Activated naive CD4-positive, alpha-beta T cell treated with anti-CD3 and anti-CD28 coated beads, Interleukin-2, amount 50 U/mL, for 72 hours (primary cell): ENCODE measurements around the gene NOL11. TPM values are rescaled to one million over a fixed set of nuclear protein-coding genes. Genes with fewer than 3 reads are reported as not detected.

ENCODE experiments used
- ATAC-seq, 2 donors: fragments of 150-1000 bp; cut with Tn5 transposase; 2 replicates each; pipeline ENCODE4 v1.10.0; 2021; ENCODE audit warnings: mild to moderate bottlenecking in 2 of 2, moderate library complexity in 2 of 2
- DNase-seq, 2 donors: peaks; one replicate each; pipeline ENCODE4 v3.0.0; 2021 to 2022; ENCODE audit warnings: low spot score in 2 of 2
- H3K27ac Mint-ChIP-seq, 2 donors: one replicate each; pipeline ENCODE4 v1.8.0; 2022; ENCODE audit warnings: mild to moderate bottlenecking in 2 of 2, mixed read lengths in 2 of 2
- H3K36me3 Mint-ChIP-seq, 2 donors: one replicate each; pipeline ENCODE4 v1.8.0; 2022; ENCODE audit warnings: mixed read lengths in 2 of 2
- H3K9me3 Mint-ChIP-seq, 2 donors: one replicate each; pipeline ENCODE4 v1.8.0; 2022; ENCODE audit warnings: mixed read lengths in 2 of 2
- total RNA-seq, 2 donors: library from RNA; stranded (reverse); gene quantifications; one replicate each; pipeline ENCODE4 v1.2.3, GENCODE V29; 2022

Gene NOL11
- total RNA-seq: 10 to 100 TPM; 66.0 to 67.7 TPM

GRCh38 chr17:67717624-67718324 is at the start of gene NOL11:
Gene NOL11, plus strand, starts transcription at chr17:67717936. Its CDS starts 12 bp downstream, at chr17:67717948.
- Mint-ChIP-seq H3K27ac (peak within 1 kb of the TSS; percentile 99), H3K9me3 (no peaks in the 10 kb centered on the region), H3K36me3 (peaks cover 16 to 23% of the 10 kb centered on the region in 2 donors)
- peak; percentile 99 to 100 for DNase-seq
- ATAC-seq: peak; percentile 97 to 98

- DNase-seq (no peak), ATAC-seq (no peak)
- peaks cover 0 to 5% of the 10 kb centered on the region in 2 donors for H3K36me3 Mint-ChIP-seq
- no peaks in the 10 kb centered on the region for H3K9me3 Mint-ChIP-seq
- H3K27ac Mint-ChIP-seq: peak overlapping the region in 1 of 2 donors; percentile 12
Observed at GRCh38 chr17:67671493-67671892, 46.2 kb upstream of the NOL11 start.

DNA sequence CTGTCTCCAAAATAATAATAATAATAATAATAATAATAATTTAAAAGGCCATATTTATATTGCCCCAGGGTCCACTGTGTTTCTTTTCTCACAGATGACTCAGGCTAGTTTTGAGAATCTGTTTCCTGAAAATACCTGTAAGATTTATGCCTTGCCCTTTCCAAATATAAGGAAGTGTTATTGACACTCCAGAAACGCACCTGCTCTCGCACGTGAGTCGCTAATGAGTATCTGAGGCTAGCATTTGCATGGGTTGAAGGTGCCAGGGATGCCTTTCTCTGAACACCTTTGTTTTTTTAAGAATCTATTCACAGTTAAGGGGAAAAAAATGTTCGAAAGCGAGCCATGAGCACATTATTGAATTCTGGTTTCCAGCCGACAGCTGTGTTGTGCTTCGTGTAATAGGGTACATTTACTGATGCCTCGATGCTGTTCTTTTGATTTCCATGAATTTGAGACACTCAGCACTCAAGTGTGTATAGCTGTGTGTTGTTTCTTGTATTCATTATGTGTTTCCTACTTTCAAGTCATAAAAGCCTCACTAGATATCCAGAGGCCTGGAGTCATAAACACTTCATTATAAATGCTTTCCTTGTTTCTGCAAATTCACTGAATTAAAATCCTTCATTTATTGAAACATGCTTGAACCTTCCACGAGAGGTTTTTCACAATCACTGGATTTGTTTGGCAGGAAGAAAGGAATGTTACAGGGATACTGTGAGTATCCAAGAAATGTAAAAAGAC is 45.0 kb upstream of the NOL11 start:
- Mint-ChIP-seq H3K9me3 (no peaks in the 10 kb centered on the region), H3K36me3 (peaks cover 0 to 5% of the 10 kb centered on the region in 2 donors), H3K27ac (no peak overlapping the region)
- ATAC-seq: no peak
- no peak for DNase-seq

DNA sequence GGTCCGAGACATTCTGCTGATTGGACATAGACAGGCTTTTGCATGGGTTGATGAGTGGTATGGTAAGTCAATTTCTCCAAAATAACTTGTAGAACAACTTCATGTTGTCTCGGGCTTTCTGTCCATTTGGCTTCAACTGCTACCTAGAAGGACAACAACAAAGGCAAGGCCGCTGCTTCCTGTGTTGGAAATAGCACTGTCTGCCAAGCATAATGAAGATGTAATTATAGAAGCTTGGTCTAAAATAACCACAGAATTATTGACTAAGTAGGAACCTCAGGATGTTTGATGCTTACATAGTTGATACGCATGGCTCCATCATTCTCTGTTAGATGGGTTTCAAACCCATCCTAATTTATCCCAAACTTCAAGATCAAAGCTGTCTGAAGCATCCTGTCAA is 42.3 kb upstream of the NOL11 start:
- peak overlapping the region in 1 of 2 donors; percentile 54 for H3K27ac Mint-ChIP-seq
- no peaks in the 10 kb centered on the region for H3K9me3 Mint-ChIP-seq
- ATAC-seq (no peak), DNase-seq (no peak)
- H3K36me3 Mint-ChIP-seq: peaks cover 0 to 8% of the 10 kb centered on the region in 2 donors

DNA sequence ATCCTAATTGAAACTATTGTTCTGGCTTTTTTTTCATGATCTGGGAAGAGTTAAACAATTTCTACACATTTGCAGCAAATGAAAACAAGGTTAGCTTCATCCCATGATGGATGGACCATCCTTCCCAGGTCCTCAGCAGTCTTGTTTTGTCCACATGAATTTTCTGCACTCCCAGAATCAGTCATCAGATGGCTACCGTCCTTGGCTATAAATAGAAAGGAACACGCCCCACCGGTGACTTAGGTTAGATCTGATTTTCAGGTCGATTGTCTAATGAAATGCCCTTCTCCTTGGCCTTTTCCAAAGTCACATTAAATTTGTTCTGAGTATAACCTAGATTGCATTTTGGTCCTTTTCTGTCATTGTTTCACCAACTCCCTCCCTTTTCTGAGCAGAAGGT is 41.4 kb upstream of the NOL11 start:
- Mint-ChIP-seq H3K36me3 (peaks cover 0 to 8% of the 10 kb centered on the region in 2 donors), H3K9me3 (no peaks in the 10 kb centered on the region), H3K27ac (peak overlapping the region in 1 of 2 donors; percentile 47)
- DNase-seq: no peak
- no peak for ATAC-seq

- Mint-ChIP-seq H3K36me3 (peaks cover 0 to 8% of the 10 kb centered on the region in 2 donors), H3K9me3 (no peaks in the 10 kb centered on the region), H3K27ac (no peak overlapping the region)
- no peak for DNase-seq
- ATAC-seq: no peak
Observed at GRCh38 chr17:67678414-67678813, 39.3 kb upstream of the NOL11 start.

GRCh38 chr17:67679225-67679624 is 38.5 kb upstream of the NOL11 start:
- Mint-ChIP-seq H3K36me3 (peaks cover 0 to 8% of the 10 kb centered on the region in 2 donors), H3K27ac (peak overlapping the region in 1 of 2 donors; percentile 79), H3K9me3 (no peaks in the 10 kb centered on the region)
- no peak for DNase-seq
- ATAC-seq: no peak

- H3K27ac Mint-ChIP-seq: peak overlapping the region in 1 of 2 donors; percentile 79
- H3K36me3 Mint-ChIP-seq: peaks cover 0 to 8% of the 10 kb centered on the region in 2 donors
- DNase-seq: no peak
- no peak for ATAC-seq
- no peaks in the 10 kb centered on the region for H3K9me3 Mint-ChIP-seq
Observed at GRCh38 chr17:67679721-67680120, 38.0 kb upstream of the NOL11 start.

GRCh38 chr17:67680445-67681224 is 37.1 kb upstream of the NOL11 start:
- H3K36me3 Mint-ChIP-seq: peaks cover 0 to 8% of the 10 kb centered on the region in 2 donors
- no peaks in the 10 kb centered on the region for H3K9me3 Mint-ChIP-seq
- ATAC-seq: no peak
- peak overlapping the region; percentile 29 to 79 for H3K27ac Mint-ChIP-seq
- no peak for DNase-seq

DNA sequence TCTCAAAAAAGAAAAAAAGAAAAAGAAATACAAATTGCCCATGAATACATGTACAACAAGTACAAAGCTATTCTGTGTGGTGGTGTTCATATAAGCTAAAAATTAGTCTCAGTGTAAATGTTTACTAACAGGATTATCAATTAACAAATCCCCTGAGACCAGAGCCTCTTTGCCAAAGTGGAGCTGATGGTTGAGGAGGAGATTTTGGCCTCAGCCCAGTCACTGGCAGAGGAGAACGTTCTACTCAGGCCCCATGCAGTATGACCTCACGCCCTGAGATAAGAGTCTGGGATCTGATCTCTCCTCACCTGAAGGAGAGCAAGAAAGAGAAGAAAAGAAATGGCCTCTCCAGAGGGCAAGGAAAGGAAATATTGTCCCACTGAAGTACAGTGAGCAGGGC is 35.5 kb upstream of the NOL11 start:
- no peaks in the 10 kb centered on the region for H3K9me3 Mint-ChIP-seq
- no peak for DNase-seq
- no peak for ATAC-seq
- H3K27ac Mint-ChIP-seq: no peak overlapping the region
- H3K36me3 Mint-ChIP-seq: peaks cover 0 to 8% of the 10 kb centered on the region in 2 donors

DNA sequence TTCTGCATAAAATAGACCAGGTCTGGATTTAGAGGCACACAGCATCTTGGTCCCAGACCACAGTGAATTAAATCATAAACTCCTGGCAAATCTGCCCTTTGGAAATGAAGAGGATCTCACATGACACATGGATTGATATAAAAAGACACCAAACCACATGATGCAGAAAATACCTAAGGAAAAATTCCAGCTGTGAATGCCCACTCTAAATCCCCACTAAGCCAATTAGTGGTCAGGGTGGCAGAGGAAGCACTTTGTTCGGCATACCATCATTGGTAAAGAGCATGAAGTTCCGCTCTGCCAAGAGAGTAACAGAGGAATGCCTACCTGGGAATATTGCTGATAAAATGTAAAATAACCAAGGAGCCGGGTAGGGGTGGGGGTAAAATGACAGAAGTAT is 32.4 kb upstream of the NOL11 start:
- ATAC-seq (no peak), DNase-seq (no peak)
- peak overlapping the region in 1 of 2 donors; percentile 49 for H3K27ac Mint-ChIP-seq
- H3K36me3 Mint-ChIP-seq: no peaks in the 10 kb centered on the region
- no peaks in the 10 kb centered on the region for H3K9me3 Mint-ChIP-seq

DNA sequence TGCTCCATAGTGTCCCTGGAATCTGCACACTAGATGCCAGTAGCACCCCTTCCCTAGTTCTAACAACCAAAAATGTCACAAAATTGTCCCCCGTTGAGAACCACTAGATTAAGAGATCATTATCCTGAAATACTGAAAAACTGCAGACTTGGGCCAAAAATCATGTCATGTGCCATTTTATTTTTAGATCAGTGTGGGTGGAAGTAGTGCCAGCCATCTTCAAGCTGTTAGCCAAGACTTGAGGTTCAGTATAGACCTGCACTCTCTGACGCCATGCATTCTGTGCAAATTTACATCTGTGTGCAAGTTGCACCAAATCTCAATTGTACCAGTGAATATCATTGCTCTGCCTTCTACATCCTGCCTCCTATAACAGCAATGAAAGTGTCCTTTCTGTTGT is 31.5 kb upstream of the NOL11 start:
- Mint-ChIP-seq H3K36me3 (no peaks in the 10 kb centered on the region), H3K9me3 (no peaks in the 10 kb centered on the region), H3K27ac (peak overlapping the region in 1 of 2 donors; percentile 49)
- ATAC-seq (no peak), DNase-seq (no peak)

GRCh38 chr17:67687511-67687910 is 30.2 kb upstream of the NOL11 start:
- DNase-seq: no peak
- no peak for ATAC-seq
- Mint-ChIP-seq H3K9me3 (no peaks in the 10 kb centered on the region), H3K27ac (no peak overlapping the region), H3K36me3 (no peaks in the 10 kb centered on the region)

GRCh38 chr17:67689534-67690177 is 28.1 kb upstream of the NOL11 start:
- H3K27ac Mint-ChIP-seq: no peak overlapping the region
- ATAC-seq (peak; percentile 39 to 54), DNase-seq (peak in 1 of 2 donors; percentile 60)
- no peaks in the 10 kb centered on the region for H3K9me3 Mint-ChIP-seq
- no peaks in the 10 kb centered on the region for H3K36me3 Mint-ChIP-seq

- no peaks in the 10 kb centered on the region for H3K36me3 Mint-ChIP-seq
- no peaks in the 10 kb centered on the region for H3K9me3 Mint-ChIP-seq
- ATAC-seq: no peak
- H3K27ac Mint-ChIP-seq: peak overlapping the region; percentile 12 to 36
- DNase-seq: no peak
Observed at GRCh38 chr17:67693811-67694210, 23.9 kb upstream of the NOL11 start.

- DNase-seq (no peak), ATAC-seq (no peak)
- Mint-ChIP-seq H3K9me3 (no peaks in the 10 kb centered on the region), H3K36me3 (no peaks in the 10 kb centered on the region), H3K27ac (no peak overlapping the region)
Observed at GRCh38 chr17:67696347-67696746, 21.4 kb upstream of the NOL11 start.
